OCI-LY1 (cell line): Measurements from ENCODE around the gene H1-8.

Experiments
- EZH2 ChIP-seq: fragments of 200-600 bp; sonication (generic), shearing (Covaris generic); IDR thresholded peaks from 2 replicates; pipeline ENCODE4 v1.8.0; 2017; ENCODE audit warnings: borderline replicate concordance, mixed run types, mild to moderate bottlenecking, antibody characterized with exemption, low read length, moderate library complexity, mixed read lengths
- TF ChIP-seq, protein P1 (sequence below): fragments of 200-600 bp; sonication (generic), shearing (Covaris generic); IDR thresholded peaks from 2 replicates; pipeline ENCODE4 v1.5.1; 2017; ENCODE audit warnings: mild to moderate bottlenecking, antibody characterized with exemption, low read length, moderate library complexity, mixed read lengths

DNA sequence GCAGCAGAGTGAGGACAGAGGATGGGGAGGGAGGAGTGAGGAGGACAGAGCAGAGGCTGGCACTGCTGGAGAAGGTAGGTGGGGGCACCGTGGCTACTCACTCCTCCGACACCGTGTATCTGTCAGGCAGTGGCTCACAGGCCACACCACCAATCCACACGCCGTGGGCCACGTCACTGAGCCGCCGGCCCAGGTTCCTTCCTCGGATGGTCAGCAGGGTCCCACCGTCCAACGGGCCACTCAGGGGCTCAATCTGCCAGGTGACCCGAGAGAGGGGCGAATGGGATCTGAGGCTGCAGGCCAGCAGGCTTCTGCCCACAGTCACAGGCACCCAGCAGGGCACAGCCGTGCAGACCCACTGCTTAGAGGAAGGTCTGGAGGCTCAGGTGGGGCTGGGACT, 30.5 kb downstream of the H1-8 start:
- TF ChIP-seq, protein P1, sequence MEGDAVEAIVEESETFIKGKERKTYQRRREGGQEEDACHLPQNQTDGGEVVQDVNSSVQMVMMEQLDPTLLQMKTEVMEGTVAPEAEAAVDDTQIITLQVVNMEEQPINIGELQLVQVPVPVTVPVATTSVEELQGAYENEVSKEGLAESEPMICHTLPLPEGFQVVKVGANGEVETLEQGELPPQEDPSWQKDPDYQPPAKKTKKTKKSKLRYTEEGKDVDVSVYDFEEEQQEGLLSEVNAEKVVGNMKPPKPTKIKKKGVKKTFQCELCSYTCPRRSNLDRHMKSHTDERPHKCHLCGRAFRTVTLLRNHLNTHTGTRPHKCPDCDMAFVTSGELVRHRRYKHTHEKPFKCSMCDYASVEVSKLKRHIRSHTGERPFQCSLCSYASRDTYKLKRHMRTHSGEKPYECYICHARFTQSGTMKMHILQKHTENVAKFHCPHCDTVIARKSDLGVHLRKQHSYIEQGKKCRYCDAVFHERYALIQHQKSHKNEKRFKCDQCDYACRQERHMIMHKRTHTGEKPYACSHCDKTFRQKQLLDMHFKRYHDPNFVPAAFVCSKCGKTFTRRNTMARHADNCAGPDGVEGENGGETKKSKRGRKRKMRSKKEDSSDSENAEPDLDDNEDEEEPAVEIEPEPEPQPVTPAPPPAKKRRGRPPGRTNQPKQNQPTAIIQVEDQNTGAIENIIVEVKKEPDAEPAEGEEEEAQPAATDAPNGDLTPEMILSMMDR, result no peak
- no peak for TF ChIP-seq EZH2
